Umbilical cord (tissue), 2 donors: ENCODE results near the gene DMBX1. TPM values are rescaled to one million over a fixed set of nuclear protein-coding genes. Genes with fewer than 3 reads are reported as not detected.

Source experiments
- DNase-seq: peaks from one replicate; pipeline ENCODE4 v3.0.0-alpha.2; 2015; ENCODE audit warnings: low spot score
- total RNA-seq: library from RNA; depleted of rRNA; stranded (reverse); fragments of >200 nt; gene quantifications from one replicate; pipeline ENCODE4 v1.2.3, GENCODE V29; 2014; ENCODE audit warnings: low replicate concordance; ENCODE audit not compliant: insufficient read depth

DMBX1 gene
- total RNA-seq, 1 donor from 2014 or later, result 1.4 TPM

DNA sequence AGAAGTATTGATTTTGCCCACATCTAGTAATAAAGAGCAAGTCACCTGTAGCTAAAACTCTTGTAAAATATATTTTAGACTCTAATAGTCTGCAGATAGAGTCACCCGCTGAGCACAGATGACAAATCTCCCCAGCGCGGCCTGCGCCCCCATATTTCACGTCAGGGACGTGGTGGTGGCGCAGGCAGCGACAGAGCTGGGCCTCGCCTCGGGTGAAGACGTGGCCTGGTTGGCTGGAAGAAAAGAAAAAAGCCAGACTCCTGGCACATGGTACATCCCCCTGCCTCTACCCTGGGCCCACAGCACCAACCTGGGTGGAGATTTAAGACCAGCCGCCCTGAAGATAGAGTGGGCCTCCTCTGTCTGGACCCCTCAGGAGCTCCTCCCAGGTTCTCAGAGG lies 6.0 kb upstream of the DMBX1 start:
- DNase-seq, result no peak

DNA sequence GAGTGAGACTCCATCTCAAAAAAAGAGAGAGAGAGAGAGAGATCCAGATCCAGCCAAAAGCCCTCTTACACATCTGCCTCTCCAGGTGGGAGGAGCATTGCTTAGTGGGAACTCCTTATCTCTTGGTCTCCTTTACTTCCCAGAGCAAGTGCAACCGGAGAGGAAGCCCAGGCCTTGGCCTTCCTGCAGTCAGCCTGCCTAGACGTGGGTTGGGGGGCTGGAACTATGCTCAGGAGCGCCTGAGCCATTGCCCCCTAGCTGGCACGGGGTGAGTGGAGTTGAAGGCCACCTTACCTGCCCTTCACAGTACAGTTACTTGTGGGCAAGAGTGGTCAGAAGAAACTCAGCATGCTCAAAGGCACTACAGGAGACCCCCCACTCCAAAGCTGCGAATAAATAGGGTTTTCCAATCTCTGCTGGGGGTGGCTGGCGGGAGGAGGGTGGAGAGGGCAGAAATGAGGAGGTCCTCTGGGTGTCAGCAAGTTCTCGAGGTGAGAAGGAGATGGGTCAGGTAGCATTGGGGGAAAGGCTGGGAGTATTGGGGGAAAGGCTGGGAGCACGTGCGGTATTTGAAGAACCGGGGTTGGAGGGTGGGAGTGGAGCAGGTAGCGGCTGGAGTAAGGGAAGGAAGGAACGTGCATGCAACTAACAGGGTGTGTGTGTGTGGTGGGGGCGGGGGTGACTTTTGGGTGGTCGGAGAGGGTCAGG lies 4.7 kb upstream of the DMBX1 start:
- no peak for DNase-seq

DNA sequence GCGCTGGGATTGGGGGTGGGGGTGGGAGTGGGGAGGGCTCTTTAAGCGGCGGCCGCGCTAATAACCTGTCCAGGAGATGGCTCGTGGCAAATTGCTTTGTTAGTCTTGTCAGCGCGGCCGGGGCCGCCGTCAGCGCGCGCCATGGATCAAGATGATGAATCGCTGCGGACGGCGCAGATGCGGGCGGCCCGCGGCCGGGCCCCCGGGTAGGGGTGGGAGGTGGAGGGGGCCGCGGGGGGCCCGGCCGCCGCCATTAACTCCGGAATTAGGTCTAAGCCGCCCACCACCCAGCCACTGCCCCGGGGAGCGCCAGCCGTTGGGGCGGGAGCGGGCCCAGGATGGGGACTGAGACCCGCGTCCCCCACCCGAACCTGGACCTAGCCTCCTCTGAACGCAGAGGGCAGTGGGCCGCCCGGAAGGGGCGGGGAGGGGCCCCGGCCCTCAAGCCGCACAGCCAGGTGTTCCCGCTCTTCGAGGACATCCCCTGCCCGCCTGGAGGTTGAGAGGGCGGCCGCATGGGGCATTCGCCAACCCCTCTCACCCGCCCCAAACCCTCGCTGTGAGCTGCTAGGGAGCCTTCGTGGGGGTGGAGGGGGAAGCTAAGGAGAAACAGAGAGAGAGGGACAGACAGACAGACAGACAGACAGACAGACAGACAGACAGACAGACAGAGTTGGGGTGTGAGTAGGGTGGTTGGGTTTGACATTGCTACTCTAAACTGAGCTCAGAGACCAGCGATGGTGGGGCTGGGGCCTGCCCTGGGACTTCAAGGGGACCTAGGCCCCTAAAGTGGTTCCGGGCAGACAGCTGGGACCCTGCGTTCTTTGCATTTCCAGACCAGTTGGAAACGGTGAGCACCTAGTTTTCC lies 3.8 kb upstream of the DMBX1 start:
- DNase-seq, result no peak

DNA sequence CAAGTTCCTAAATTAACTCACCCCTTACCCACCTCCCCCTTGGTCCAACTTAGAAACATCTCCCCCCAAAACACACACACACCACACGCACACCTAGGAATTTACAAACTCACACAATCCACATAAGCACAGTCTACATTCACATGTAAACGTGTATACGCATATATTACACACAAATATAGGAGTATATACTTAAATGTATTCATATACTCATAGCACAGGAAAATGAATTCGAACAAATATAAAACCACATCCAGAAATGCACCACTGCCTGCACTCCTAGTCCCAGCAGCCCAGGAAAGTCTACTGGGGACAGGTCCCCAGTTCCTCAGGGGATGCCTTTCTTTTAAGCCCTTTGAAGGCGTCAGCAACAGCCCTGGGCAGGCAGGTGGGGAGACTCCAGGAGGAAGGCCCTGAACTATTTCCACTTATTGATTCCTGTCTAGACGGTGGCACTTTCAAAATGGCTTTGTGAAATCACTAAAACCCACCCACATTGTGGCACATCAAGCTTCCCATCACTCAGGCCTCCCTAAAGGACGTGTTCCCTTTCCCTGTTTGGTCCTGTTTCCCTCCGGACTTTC lies 3.1 kb upstream of the DMBX1 start:
- DNase-seq, result no peak

DNA sequence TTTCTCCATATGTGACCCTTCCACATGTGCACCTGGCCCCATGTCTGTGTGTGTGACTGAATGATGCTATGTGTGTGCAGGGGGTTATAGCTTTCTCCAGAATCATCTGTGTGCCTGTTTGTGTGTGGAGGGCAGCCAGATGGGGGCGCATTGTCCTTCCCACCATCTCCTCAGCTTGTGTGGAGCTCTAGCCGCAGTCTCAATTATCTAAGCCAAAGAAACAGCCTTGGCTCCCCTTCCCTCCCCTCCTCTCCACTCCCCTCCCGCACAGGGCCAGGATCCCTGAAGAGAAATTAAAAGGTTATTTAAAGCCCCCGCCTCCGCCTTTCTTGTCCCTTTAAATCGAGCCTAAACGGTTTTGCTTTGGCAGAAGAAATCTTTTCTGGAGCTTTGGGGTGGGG lies 1.8 kb upstream of the DMBX1 start:
- no peak for DNase-seq

DNA sequence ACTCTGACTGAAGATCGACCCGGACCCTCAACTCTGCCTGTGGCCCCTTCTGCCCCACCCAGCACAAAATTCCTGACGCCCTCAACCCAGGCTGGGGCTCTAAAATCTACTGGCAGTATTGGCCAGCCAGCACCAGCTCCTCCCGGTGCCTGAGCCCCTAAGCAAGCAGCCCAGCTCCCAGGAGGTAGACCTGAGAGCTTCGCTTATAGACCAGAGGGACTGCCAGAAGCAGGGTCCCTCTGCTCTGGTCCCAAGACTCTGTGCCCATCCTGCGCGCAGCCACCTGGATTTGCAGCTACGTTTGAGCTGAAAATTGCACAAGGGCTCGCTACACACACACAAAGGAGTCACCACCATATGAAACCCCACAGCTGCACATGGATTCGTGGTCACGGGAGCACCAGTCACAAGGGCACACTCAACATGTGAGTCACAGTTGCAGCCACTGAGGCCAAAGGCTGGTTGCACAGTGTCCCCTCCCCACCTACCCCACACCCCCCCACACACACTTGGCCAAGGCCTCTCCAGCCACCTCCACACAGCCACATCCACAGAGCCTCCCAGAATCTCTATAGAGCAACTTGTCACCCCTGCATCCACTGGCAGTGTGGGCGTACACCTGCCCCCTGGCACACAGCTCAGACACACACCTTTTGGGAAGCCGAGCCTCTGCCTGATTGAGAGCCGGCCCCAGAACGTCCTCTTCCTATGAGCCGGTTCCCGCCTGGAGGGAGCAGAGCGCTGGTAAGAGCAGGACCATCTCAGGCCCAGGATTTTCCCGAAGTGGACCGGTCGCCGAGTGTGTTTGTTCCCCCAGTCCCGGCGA lies 1.1 kb upstream of the DMBX1 start:
- DNase-seq, result no peak

DNA sequence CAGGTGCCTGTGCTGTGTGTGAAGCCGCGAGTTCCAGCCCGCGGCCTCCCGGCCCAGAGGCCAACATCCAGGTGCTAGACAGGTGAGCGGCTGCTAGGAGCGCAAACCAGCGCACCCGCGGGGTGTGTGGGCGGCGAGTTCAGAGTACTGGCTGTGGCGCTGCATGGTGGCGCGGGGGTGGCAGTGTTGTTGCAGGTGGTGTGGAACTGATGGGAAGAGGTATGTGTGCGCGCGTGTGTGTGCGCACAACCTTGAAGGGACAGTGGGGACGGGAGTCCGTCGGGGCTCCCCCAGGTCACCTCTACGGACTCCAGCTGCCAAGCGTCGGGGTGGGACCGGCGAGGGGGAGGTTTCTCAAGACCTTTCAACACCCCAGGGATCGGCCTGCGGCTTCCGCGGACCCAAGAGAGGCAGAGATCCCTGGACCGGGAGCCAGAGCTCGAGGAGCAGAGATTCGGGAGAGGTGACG lies 433 bp upstream of the DMBX1 start:
- DNase-seq, result no peak

DNA sequence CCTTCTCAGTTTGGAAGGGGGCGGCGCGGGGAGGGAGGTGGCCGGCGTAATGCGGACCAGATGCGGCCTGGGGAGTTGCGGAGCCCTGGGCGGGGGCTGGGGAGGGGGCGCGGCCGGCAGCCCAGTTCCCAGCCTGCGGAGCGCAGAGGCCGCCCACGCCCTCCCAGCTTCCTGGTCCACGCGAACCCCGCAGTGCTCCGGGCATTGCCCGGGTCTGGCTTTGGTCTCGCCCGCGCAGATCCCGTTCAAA lies 695 bp downstream of the DMBX1 start:
- DNase-seq, result no peak

DNA sequence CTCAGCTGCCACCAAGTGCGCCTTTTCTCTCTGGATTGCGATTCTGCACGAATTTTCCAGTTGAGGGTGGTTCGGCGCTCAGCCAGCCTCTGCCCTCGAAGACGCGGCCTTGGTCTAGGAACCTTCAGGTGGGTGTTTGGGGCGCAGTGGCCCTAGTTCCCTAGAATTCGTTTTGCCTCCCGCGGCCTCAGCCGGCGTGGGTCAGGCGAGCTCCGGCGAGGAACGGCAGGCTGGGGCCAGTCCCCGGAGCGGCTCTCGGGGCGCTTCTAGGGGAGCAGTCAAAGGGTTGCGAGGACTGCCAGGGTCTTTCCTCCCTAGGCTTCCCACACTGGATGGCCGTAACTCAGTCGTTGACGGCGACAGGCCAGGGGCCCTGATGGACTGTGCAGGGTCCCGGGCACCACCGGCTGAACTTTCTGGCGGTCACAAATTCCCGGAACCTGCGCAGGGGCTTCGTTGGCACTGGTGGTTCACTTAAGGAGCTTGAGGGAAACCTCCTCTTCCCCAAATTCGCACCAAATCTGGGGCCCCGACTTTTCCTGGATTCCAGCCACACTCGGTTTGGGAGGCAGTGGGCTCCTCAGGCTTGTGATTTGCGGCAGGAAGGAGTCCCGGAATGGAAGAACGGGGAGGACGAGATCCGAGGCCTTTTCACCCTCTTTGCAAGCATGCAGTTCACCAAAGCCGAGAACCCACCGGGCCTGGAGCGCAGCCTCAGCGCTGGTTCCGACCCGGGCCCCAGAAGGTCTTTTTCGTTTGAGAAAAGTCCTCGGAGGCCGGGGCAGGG lies 1.2 kb downstream of the DMBX1 start:
- DNase-seq, result no peak

DNA sequence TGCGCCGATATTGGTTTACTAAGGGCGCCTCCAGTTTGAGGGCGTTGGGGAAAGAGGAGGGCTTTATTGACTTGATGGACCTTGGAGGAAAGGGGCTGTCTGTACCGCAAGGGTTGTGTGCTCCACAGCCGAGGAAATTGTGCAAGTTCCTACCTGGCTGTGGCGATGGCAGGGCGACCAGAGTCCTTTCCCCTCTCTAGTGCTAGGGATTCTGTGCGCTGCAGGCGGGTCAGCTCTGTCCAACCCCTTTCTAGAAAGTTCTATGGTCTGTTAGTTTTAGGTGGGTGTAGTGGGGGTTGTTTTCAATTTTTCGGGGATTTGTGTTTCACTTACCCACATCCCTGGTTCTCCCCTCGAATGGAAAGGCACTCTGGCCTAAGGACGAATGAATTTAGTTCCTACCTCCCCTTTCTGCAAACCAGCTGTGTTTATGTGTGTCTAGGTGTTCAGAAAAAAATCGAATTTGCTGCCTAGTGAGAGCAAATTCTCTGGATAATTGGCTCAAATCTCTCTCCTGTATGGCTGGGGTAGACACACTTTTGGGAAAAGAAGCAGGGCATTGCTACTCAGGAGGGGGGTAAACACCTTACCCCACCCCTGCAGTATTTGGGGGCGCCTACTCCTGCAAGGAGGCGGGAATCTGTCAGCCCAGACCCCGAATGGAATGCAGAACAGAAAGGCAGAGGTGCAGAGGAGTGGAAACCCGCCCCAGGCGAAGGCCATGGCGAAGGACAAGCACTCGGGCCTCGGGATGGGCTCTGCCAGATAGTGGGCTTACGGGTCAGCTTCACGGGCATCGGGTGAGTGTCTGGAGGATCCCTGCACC lies 2.0 kb downstream of the DMBX1 start:
- no peak for DNase-seq

DNA sequence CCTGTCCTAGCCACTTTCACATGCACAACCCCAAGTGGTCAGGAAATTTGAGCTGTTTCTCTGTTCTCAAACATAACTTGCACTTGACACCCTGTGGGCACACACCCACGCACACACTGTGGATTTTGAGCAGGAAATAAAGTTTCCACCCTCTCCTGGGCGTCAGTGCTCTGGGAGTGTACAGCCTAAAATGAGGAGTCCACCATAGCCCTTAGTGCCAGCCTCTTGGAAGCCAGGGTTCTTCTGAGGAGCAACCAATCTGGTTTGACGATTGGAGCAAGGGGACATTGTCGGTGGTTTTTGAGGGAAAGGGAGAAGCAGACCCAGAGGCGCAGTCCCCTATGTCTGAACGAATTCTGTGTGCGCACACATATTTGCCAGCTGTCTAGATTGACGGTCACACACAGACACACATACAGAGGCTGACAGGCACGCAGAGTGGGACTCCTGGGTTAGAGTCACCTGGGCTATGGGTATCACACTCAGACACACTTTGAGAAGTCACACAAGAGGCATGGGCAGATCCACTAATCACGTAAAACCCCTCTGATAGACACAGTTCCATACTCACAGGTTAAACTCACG lies 2.7 kb downstream of the DMBX1 start:
- no peak for DNase-seq

DNA sequence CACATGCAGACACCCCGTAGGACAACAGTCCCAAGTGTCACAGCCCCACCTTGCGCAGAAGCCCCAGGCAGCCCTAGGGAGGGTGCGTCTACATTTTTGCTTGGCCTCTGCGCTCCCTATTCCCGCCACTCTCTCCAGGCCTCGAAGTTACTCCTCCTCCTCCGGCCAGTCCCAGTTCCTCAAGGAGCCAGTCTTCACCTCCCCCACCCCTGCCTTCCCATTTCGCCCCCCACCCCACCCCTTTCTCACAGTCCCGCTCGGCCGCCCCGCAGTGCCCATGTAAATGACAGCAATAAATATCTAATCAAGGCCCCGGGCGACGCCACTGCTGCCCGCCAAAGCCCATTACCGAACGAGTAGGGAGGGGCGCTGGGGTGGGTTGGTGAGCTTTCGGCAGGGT lies 3.2 kb downstream of the DMBX1 start:
- no peak for DNase-seq

DNA sequence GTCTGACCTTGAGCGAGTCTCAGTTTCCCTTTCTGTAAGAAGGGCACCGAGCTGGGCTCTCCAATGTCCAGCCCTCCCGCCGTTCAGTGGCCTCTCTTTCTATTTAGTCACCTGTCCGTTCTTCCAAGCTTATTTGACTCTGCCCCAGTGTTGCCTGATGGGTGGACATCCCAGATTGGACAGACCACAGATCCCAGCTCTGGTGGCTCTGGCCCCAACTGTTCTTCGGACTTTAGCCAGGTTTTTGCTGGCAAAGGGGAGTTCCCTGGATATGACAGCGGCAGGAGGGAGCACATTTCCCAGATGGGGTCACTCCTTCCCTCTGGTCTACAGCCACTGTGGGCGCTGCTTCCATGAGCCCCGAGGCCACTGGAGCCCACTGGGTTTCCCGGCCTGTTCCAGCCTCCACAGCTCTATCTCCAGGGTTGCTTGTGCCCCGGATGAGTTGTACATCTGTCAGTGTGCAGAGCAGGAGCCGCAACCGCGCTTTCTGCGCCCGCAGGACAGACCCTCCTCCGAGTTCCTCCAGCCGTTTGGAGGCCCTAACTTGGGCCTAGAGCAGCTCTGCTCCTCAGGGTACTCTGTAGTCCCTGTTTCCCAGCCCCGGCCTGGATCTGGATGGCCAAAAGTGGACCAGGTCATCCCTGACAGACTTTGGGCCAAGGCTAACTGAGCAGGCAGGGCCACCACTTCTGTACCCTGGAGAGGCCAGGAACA lies 3.8 kb downstream of the DMBX1 start:
- no peak for DNase-seq

DNA sequence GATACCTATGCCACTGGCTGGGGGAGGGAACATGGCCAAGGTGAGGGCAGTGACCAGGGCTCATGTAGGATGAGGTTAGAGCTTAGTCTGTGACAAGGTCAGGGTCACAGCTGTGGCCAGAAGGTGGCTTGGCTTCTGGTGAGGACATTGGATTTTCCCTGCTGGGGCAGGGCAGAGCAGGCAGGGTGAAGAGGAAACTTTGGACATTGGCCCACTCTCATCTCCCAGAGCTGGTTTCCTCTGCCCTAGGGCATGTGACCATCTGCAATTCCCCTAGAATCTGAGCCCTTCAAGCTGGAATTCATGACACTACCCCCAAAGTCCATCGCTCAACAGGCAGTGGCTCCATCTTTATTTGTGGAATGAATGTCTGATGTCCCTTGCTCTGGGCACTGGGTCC lies 5.3 kb downstream of the DMBX1 start:
- no peak for DNase-seq

DNA sequence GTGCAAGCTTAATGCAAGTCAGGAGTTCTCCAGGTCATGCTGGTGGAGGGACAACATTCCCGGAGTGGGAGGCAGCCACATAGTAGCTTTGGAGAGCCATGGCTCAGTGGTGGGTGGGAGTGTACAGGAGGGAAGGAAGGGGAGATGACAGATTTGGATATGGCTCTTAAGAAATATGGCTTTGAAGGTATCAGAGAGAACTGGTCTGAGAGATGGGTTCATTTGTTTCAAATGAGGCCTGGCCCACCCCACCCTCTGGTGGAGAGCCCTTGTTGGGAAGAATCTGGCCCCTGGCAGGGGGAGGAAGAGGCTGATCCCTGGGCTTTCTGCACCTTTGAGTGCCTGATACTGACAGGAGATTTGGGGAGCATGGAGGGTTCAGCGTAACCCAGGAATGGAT lies 6.1 kb downstream of the DMBX1 start:
- no peak for DNase-seq

DNA sequence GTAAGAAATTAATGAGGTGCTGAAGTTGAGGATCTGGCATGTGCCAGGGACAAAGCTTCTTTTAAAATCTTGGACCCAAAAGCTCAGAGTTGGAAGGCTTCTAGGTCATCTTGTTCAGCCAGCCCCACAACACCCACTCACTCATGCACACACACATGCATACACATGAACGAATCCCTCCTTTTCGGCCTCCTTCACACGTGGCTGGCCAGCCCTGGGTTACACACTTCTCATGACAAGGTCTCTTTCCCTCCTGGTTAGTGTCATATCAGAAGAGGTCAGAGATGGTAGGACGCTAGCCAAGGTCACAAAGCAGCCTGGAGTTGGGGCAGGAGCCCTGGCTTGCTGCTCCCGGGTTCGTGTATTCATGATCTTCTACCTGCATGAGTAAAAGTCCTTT lies 6.9 kb downstream of the DMBX1 start:
- DNase-seq, result no peak

DNA sequence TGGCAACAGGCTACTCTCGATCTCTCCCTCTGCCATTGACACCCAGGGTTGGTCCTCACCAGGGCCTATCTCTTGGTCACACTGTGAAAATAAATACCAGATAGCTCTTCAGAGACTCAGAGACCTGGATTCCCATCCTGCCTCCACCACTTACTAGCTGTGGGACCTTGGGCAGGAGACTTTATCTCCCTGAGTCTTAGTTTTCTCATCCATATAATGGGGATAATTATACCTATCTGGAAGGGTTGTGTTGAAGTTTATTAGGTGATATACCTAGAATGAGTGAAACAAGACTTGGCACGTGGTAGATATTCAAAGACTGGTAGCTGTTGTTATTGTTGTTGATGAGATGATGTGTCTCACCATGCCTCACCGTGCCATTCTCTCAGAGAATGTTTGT lies 7.4 kb downstream of the DMBX1 start:
- DNase-seq, result no peak

DNA sequence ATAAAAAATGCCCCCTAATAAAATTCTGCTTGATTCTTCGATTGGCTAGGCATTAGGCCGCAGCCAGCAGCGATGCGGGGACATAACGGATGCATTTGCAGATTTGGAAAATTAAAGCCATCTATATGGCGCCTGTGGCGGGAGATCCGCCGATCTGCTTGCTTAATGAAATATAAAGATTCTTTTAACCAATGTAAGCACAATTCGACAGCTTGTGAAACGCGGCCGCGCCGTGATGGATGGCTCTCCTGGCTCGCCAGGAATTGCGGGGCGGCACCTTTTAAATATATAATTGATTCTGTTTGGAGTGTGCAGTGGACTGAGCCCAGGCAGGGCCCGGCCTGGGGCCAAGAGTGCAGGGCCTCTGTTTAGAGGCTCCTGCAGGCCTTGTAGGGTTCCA lies 8.0 kb downstream of the DMBX1 start:
- no peak for DNase-seq

DNA sequence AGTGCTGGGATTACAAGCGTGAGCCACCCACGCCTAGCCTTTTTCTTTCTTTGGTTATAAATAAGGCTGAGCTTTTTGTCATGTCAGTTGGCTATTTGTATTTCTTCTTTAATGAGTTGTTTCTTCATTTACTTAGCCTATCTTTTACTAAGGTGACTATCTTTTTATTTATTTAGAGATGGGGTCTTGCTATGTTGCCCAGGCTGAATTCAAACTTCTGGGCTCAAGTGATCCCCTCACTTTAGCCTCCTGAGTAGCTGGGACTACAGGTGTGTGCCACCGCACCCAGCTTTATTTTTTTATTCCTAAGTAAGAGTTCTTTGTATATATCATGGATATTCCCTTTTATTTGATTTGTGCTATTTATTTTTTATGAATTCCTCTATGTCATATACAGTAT lies 11.9 kb downstream of the DMBX1 start:
- DNase-seq, result no peak
